KMS-11 (cell line): ENCODE data around the gene RGS10.
"Not testable (repeated sequence)": the region's sequence is repeated elsewhere in the genome, so short reads cannot be mapped to it uniquely, and the experiment has no call there.

Experiments
- H2AFZ ChIP-seq: fragments of 200-600 bp; sonication (generic); 2 replicates; pipeline ENCODE4 v1.6.1; 2016; ENCODE audit warnings: antibody characterized with exemption, mixed run types, low read depth
- H3K27ac ChIP-seq: fragments of 200-600 bp; sonication (generic); 2 replicates; pipeline ENCODE4 v1.6.1; 2016; ENCODE audit warnings: mild to moderate bottlenecking, mixed run types
- H3K27me3 ChIP-seq: fragments of 200-600 bp; sonication (generic); 2 replicates; pipeline ENCODE4 v1.6.1; 2017; ENCODE audit warnings: mild to moderate bottlenecking, low read depth, mixed run types, moderate library complexity; ENCODE audit not compliant: insufficient read depth
- H3K36me3 ChIP-seq: fragments of 200-600 bp; sonication (generic); 2 replicates; pipeline ENCODE4 v1.6.1; 2017; ENCODE audit warnings: mild to moderate bottlenecking, mixed run types; ENCODE audit not compliant: insufficient read depth
- H3K4me1 ChIP-seq: fragments of 200-600 bp; sonication (generic); 2 replicates; pipeline ENCODE4 v1.6.1; 2016; ENCODE audit warnings: mild to moderate bottlenecking, low read depth, mixed run types; ENCODE audit not compliant: poor library complexity, severe bottlenecking
- H3K4me2 ChIP-seq: fragments of 200-600 bp; sonication (generic); 2 replicates; pipeline ENCODE4 v1.7.0; 2016; ENCODE audit warnings: mild to moderate bottlenecking, mixed run types
- H3K4me3 ChIP-seq: fragments of 200-600 bp; sonication (generic); IDR thresholded peaks from 2 replicates; pipeline ENCODE4 v1.6.1; 2017; ENCODE audit warnings: low read depth, low read length, mixed read lengths; ENCODE audit not compliant: insufficient read depth
- H3K79me2 ChIP-seq: fragments of 200-600 bp; sonication (generic); 2 replicates; pipeline ENCODE4 v1.6.1; 2016; ENCODE audit warnings: low read depth, mixed run types; ENCODE audit not compliant: insufficient read depth
- H3K9ac ChIP-seq: fragments of 200-600 bp; sonication (generic); 2 replicates; pipeline ENCODE4 v1.6.1; 2016; ENCODE audit warnings: mild to moderate bottlenecking, mixed run types
- H4K20me1 ChIP-seq: fragments of 200-600 bp; sonication (generic); 2 replicates; pipeline ENCODE4 v1.6.1; 2016; ENCODE audit warnings: mild to moderate bottlenecking, mixed run types; ENCODE audit not compliant: insufficient read depth
- TF ChIP-seq, protein P1 (sequence below): fragments of 200-600 bp; sonication (generic); conservative IDR thresholded peaks from 2 replicates; pipeline ENCODE4 v1.6.1; 2017; ENCODE audit warnings: low read depth, mild to moderate bottlenecking, antibody characterized with exemption, low read length, moderate library complexity, mixed read lengths

Gene RGS10

GRCh38 chr10:119466076-119466475, 76.4 kb downstream of the RGS10 start:
- no peak overlapping the region for H2AFZ ChIP-seq
- H3K4me2 ChIP-seq: no peak overlapping the region
- no peaks in the 10 kb centered on the region for H3K27me3 ChIP-seq
- no peak overlapping the region for H3K4me3 ChIP-seq
- TF ChIP-seq, protein P1, sequence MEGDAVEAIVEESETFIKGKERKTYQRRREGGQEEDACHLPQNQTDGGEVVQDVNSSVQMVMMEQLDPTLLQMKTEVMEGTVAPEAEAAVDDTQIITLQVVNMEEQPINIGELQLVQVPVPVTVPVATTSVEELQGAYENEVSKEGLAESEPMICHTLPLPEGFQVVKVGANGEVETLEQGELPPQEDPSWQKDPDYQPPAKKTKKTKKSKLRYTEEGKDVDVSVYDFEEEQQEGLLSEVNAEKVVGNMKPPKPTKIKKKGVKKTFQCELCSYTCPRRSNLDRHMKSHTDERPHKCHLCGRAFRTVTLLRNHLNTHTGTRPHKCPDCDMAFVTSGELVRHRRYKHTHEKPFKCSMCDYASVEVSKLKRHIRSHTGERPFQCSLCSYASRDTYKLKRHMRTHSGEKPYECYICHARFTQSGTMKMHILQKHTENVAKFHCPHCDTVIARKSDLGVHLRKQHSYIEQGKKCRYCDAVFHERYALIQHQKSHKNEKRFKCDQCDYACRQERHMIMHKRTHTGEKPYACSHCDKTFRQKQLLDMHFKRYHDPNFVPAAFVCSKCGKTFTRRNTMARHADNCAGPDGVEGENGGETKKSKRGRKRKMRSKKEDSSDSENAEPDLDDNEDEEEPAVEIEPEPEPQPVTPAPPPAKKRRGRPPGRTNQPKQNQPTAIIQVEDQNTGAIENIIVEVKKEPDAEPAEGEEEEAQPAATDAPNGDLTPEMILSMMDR: no peak
- no peaks in the 10 kb centered on the region for H3K79me2 ChIP-seq
- H3K9ac ChIP-seq: no peak overlapping the region
- no peaks in the 10 kb centered on the region for H4K20me1 ChIP-seq
- H3K4me1 ChIP-seq: no peaks in the 10 kb centered on the region
- H3K27ac ChIP-seq: no peak overlapping the region
- H3K36me3 ChIP-seq: no peaks in the 10 kb centered on the region

GRCh38 chr10:119465085-119465484, 77.4 kb downstream of the RGS10 start:
- Histone ChIP-seq H3K9ac (no peak overlapping the region), H4K20me1 (no peaks in the 10 kb centered on the region), H3K4me3 (no peak overlapping the region), H2AFZ (no peak overlapping the region), H3K36me3 (no peaks in the 10 kb centered on the region), H3K27ac (no peak overlapping the region), H3K4me2 (no peak overlapping the region), H3K4me1 (no peaks in the 10 kb centered on the region), H3K79me2 (no peaks in the 10 kb centered on the region), H3K27me3 (no peaks in the 10 kb centered on the region)
- TF ChIP-seq, protein P1: no peak

DNA sequence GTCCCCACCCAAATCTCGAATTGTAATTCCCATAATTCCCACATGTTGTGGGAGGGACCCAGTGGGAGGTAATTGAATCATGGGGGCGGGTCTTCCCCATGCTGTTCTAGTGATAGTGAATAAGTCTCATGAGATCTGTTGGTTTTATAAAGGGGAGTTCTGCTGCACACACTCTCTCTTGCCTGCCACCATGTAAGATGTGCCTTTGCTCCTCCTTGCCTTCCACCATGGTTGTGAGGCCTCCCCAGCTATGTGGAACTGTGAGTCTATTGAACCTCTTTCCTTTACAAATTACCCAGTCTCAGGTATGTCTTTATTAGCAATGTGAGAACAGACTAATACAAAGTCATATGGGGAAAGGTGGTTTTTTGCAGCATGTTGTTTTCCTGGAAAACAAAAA, 79.3 kb downstream of the RGS10 start:
- not testable (repeated sequence) for H3K27ac ChIP-seq, H3K36me3 ChIP-seq, H2AFZ ChIP-seq, H3K79me2 ChIP-seq, H3K4me1 ChIP-seq, H3K4me2 ChIP-seq, H3K27me3 ChIP-seq, H4K20me1 ChIP-seq, H3K9ac ChIP-seq, H3K4me3 ChIP-seq

DNA sequence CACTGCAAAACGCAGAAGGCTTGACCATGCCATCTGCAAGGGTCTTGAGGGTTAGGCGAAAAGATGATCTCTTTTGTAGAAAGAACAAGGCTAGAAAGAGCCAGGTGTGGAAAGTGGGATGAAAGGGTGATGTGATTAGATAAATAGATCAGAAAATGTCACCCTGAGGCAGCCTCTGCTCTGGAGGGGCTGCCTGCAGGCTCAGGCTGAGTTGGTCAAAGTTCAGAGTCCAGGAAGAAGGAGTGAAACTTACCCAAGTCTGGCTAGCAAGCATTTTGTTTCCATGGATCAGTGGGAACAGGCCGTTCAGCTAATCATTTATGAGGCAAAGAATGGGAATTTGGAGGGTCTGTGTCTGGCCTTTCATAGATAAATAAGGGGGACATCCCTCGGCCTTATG, 79.7 kb downstream of the RGS10 start:
- H3K4me3 ChIP-seq: no peak overlapping the region
- H3K9ac ChIP-seq: no peak overlapping the region
- no peak overlapping the region for H3K4me2 ChIP-seq
- no peak overlapping the region for H3K27ac ChIP-seq
- H2AFZ ChIP-seq: no peak overlapping the region
- H3K27me3 ChIP-seq: no peaks in the 10 kb centered on the region
- H3K4me1 ChIP-seq: no peaks in the 10 kb centered on the region
- no peaks in the 10 kb centered on the region for H3K36me3 ChIP-seq
- H3K79me2 ChIP-seq: no peaks in the 10 kb centered on the region
- TF ChIP-seq, protein P1: no peak
- no peaks in the 10 kb centered on the region for H4K20me1 ChIP-seq

DNA sequence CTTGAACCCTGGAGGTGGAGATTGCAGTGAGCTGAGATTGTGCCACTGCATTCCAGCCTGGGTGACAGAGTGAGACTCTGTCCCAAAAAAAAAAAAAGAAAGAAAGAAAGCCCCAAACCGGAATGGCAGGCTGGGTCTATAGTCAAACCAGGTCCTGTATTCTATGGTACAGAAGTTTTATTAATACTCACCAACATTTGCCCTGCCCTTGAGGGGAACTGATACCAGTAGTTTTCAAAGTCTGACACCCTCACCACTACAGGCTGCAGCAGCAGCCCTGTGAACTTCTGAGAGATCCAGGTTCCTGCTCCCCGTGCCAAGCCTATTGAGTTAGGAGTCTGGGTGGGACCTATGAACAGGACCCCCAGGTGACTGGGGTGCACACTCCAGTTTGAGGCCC, 80.6 kb downstream of the RGS10 start:
- Histone ChIP-seq H3K27me3 (no peaks in the 10 kb centered on the region), H3K9ac (no peak overlapping the region), H2AFZ (no peak overlapping the region), H3K4me2 (no peak overlapping the region), H3K4me1 (no peaks in the 10 kb centered on the region), H3K36me3 (no peaks in the 10 kb centered on the region), H3K79me2 (no peaks in the 10 kb centered on the region), H4K20me1 (no peaks in the 10 kb centered on the region), H3K4me3 (no peak overlapping the region), H3K27ac (no peak overlapping the region)
- TF ChIP-seq, protein P1: no peak
